Left lobe of liver (tissue), 2 donors: Measurements from ENCODE around the gene TRAPPC8. TPM values are rescaled to one million over a fixed set of nuclear protein-coding genes. Genes with fewer than 3 reads are reported as not detected.
"Not testable (repeated sequence)": the region's sequence is repeated elsewhere in the genome, so short reads cannot be mapped to it uniquely, and the experiment has no call there.

Source experiments
- ATAC-seq: fragments of 200-7000 bp; cut with Tn5 transposase; one replicate; pipeline ENCODE4 v1.9.1; 2020; ENCODE audit warnings: mild to moderate bottlenecking, moderate library complexity
- DNase-seq: peaks from one replicate; pipeline ENCODE4 v3.0.0-alpha.2; 2020; ENCODE audit warnings: low spot score
- total RNA-seq: library from RNA; stranded (reverse); gene quantifications from one replicate; pipeline ENCODE4 v1.2.1, GENCODE V29; 2021
- donor health status: DM: no; HTN: no; CAD: no; lungs with moderate emphysema.
- donor health status: DM: no; HTN: yes; CAD: no.

The TRAPPC8 gene
- total RNA-seq = 32.3 TPM

DNA sequence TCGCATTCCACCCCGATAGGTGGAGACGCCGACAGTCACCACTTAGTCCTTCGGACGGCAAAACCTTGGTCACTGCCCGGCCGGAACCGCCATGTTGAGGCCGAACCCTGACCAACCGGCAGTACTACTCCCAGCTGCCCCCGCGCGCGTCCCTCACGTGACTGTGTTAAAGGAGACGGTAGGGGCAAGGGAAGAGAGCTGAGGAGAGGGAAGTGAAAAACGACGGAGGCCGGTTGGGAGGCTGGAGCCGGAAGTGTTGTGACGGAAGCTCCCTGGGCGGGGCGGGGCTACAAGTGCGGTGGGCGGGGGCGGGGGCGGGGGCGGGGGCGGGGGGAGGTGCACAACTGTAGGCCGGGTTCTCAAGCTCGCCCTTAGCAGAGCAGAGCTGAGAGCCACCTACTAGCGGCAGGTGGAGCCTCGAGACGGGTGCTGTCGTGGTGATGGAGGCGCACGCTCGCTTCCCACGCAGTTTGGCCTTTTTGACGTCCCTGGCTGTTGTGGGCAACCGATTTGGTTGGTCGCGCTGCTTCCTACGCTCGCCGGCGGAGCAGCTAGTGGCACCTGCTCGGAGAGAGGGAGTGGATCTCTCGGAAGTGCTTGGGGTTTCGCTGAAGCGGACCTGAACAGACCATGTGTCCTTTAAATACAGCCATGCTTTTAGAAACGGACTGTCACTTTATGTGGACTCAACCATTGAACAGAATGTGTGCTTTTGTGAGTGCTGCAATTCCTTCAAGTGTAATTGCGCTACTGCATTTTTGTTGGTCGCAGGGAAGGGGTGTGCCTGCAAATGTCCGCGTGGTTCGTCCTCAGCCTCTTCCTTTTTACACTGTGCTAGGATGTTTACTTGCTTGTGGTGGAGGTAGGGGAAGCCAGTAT lies at the start of gene TRAPPC8:
Gene TRAPPC8, minus strand, starts transcription at position 130 of the 879 bp plus-strand sequence. CDS start 364 bp downstream, outside the sequence.
- ATAC-seq = peak; percentile 89
- peak; percentile 99 for DNase-seq

DNA sequence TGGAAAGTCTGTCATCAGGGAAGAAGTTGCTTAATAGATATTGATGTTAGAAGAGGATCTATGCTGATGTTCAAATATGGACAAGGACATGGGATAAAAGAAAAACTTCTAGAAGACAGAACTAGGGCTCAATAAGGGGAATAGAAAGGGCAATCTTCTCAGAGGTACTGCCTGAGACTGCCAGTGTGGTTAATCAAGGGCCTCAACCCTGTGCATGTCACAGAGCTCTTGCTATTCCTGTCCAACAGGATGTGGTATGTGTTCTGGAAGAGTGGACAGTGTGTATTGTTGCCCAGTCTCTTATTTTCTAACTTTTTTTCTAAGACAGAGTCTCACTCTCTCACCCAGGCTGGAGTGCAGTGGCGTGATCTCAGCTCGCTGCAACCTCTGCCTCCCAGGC lies 47.9 kb upstream of the TRAPPC8 start:
- ATAC-seq = no peak
- DNase-seq = no peak

- DNase-seq = no peak
- ATAC-seq = peak; percentile 46
Observed at GRCh38 chr18:31983976-31984375, 41.0 kb upstream of the TRAPPC8 start.

GRCh38 chr18:31983020-31983419 lies 40.1 kb upstream of the TRAPPC8 start:
- peak; percentile 94 for ATAC-seq

DNA sequence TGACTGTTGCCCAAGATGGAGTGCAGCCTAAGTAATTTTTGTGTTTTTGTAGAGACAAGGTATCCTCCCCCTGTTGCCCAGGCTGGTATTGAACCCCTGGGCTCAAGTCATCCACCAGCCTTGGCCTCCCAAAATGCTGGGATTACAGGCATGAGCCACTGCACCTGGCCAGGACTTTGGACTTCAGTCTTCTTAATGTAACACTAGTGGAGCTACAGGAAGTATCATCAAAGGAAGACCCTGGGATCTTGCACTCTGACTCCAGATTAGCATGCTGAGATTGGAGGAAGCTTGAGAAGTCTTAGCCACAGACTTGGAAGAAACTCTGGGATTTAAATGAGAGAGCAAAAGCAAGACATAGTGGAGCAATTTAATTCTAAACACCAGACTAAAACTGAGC lies 37.9 kb upstream of the TRAPPC8 start:
- ATAC-seq (no peak), DNase-seq (no peak)

More at GRCh38 chr18:31983020-31983419, 40.1 kb upstream of the TRAPPC8 start:
- peak; percentile 89 for DNase-seq

GRCh38 chr18:31979714-31980113 lies 36.8 kb upstream of the TRAPPC8 start:
- DNase-seq (no peak), ATAC-seq (no peak)

- no peak for ATAC-seq
- DNase-seq = no peak
Observed at GRCh38 chr18:31978616-31979015, 35.7 kb upstream of the TRAPPC8 start.

GRCh38 chr18:31977270-31977872 lies 34.4 kb upstream of the TRAPPC8 start:
- DNase-seq = no peak
- peak; percentile 88 for ATAC-seq

GRCh38 chr18:31976242-31976641 lies 33.3 kb upstream of the TRAPPC8 start:
- ATAC-seq (no peak), DNase-seq (no peak)

DNA sequence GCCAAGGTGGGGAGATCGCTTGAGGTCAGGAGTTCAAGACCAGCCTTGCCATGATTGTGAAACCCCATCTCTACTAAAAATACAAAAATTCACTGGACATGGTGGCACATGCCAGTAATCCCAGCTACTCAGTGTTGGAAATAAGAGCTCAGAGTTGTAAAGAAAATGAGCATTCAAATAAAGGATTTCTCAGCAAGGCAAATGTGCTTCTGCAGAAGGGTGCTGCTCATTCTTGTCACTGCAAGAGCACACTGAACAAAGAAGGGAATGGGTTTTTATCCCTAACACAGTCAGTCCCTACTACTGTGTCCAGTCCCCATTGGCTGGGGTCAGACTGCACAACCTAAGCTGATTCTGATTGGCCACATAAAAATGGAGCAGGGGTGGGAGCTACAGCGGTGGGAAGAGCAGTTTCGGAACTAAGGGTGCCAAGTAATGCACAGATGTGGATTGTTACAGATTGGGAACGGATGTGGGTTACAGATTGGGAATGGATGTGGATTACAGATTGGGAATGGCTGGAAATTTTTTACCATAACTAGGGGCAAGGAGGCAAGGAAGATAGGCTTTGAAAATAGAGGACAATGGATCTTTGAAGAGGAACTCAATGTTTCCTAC lies 31.1 kb upstream of the TRAPPC8 start:
- DNase-seq = no peak
- ATAC-seq = no peak

DNA sequence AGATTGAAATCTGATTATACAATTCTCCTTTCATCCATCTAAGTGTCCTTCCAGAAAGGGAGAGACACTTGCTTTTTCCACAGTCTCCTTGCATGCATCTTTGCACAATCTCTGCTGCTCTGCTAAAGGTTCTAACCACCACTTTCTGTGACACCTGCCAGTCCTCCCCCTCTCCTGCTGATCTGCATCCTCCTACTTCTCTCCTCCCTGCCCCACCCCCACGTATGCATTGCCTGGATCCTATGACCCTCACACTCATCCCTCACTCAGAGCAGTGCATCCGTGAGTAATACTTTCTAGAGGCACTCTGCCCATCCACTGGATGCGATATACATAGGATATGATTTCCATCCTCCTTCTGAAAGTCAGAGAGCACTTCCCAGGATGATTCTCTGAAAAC lies 27.7 kb upstream of the TRAPPC8 start:
- ATAC-seq = no peak

GRCh38 chr18:31965316-31965970 lies 22.5 kb upstream of the TRAPPC8 start:
- ATAC-seq = no peak
- no peak for DNase-seq

More for the DNA sequence above, 27.7 kb upstream of the TRAPPC8 start:
- no peak for DNase-seq

- no peak for DNase-seq
- no peak for ATAC-seq
Observed at GRCh38 chr18:31957728-31958127, 14.8 kb upstream of the TRAPPC8 start.

DNA sequence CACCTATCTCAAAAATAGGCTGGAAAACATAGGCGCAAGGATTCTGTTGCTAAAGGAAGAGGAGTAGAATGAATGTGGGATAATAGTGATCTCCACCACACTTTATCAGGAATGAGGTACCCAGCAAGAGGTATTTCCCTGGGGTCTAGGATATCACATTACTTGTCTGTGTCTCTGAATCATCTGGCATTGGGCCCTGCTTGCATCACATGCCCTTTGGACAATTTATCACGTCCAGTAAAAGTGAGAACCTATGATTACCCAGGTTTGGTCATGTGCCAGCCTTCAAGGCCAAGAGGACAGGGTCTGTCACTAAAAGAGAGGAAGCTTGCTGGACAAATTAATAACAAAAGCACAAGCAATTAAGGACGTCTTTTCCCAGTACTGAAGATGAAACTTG lies 11.4 kb upstream of the TRAPPC8 start:
- DNase-seq (peak; percentile 91), ATAC-seq (peak; percentile 85)

DNA sequence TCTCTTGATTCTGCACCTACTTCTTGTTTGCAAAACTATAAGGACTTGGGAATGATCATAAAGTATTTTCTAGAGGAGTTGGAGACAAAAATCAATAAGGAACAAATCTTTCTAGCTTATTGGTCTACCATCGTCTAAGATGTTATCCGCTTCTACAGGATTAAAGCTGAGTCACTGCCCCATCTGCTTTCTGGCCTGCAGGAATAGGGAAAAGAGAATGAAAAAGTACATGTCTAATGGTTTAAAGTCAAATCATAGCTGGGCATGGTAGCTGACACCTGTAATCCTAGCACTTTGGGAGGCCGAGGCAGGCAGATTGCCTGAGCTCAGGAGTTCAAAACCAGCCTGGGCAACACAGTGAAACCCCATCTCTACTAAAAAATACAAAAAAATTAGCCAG lies 10.8 kb upstream of the TRAPPC8 start:
- ATAC-seq, DNase-seq: not testable (repeated sequence)

GRCh38 chr18:31952223-31952622 lies 9.3 kb upstream of the TRAPPC8 start:
- no peak for DNase-seq
- no peak for ATAC-seq

DNA sequence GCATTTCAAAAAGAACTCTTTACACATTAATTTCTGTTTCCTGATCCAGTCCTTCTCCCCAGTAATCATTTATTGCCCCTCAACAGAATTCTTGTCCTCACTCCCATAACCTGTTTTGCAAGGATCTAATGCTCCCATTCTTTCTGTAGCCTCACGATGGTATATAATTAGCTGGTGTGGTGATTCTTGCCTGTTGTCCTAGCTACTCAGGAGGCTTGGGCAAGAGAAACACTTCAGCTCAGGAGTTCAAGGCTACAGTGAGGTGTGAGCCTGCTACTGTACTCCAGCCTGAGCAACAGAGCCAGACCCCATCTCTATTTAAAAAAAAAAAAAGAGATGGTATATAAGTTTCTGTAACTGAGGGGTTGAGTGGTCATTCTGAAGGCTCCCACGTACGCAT lies 7.7 kb upstream of the TRAPPC8 start:
- DNase-seq = no peak

GRCh38 chr18:31948349-31948748 lies 5.4 kb upstream of the TRAPPC8 start:
- ATAC-seq, DNase-seq: not testable (repeated sequence)

More for the DNA sequence above, 7.7 kb upstream of the TRAPPC8 start:
- no peak for ATAC-seq

- no peak for DNase-seq
- no peak for ATAC-seq
Observed at GRCh38 chr18:31946305-31947046, 3.5 kb upstream of the TRAPPC8 start.
